ENCODE data around the gene POU2F1. TPM values are rescaled to one million over a fixed set of nuclear protein-coding genes. Genes with fewer than 3 reads are reported as not detected.

POU2F1 gene
- polyA plus RNA-seq, 1 donor from 2014 or later = 10.9 TPM

- Histone ChIP-seq H3F3A (ENCODE audit: insufficient read depth, low read length, poor library complexity, severe bottlenecking) (no peaks in the 10 kb centered on the region), H2AFZ (ENCODE audit: low read depth, low read length) (no peak overlapping the region), H4K20me1 (ENCODE audit: insufficient read depth) (no peaks in the 10 kb centered on the region), H3K27me3 (ENCODE audit: insufficient read depth, low read depth, low read length) (no peaks in the 10 kb centered on the region), H3K79me2 (replicated peaks; ENCODE audit: insufficient read depth, low read length) (peaks cover 43% of the 10 kb centered on the region), H3K9ac (ENCODE audit: low read length) (no peak overlapping the region), H3K4me3 (ENCODE audit: low read length) (no peak overlapping the region), H3K4me2 (ENCODE audit: low read length) (no peak overlapping the region), H3K9me3 (ENCODE audit: low read length) (no peaks in the 10 kb centered on the region), H3K36me3 (ENCODE audit: insufficient read depth, low read length) (no peaks in the 10 kb centered on the region), H3K9me2 (ENCODE audit: insufficient read depth, low read length) (no peaks in the 10 kb centered on the region), H3K27ac (ENCODE audit: low read length) (no peak overlapping the region)
- no peak for TF ChIP-seq CTCF (IDR thresholded peaks at IDR 0.05; ENCODE audit: poor library complexity, severe bottlenecking)
Measured at GRCh38 chr1:167293057-167293456, 72.4 kb downstream of the POU2F1 start.

GRCh38 chr1:167294528-167294927 is 73.8 kb downstream of the POU2F1 start:
- Histone ChIP-seq H3K4me2 (ENCODE audit: low read length) (no peak overlapping the region), H3K9ac (ENCODE audit: low read length) (no peak overlapping the region), H3K79me2 (replicated peaks; ENCODE audit: insufficient read depth, low read length) (peaks cover 43% of the 10 kb centered on the region), H4K20me1 (ENCODE audit: insufficient read depth) (no peaks in the 10 kb centered on the region), H3K27me3 (ENCODE audit: insufficient read depth, low read depth, low read length) (no peaks in the 10 kb centered on the region), H3K36me3 (ENCODE audit: insufficient read depth, low read length) (no peaks in the 10 kb centered on the region), H2AFZ (ENCODE audit: low read depth, low read length) (no peak overlapping the region), H3K27ac (ENCODE audit: low read length) (no peak overlapping the region), H3F3A (ENCODE audit: insufficient read depth, low read length, poor library complexity, severe bottlenecking) (no peaks in the 10 kb centered on the region), H3K9me3 (ENCODE audit: low read length) (no peaks in the 10 kb centered on the region), H3K4me3 (ENCODE audit: low read length) (no peak overlapping the region), H3K9me2 (ENCODE audit: insufficient read depth, low read length) (no peaks in the 10 kb centered on the region)
- TF ChIP-seq EZH2 (IDR thresholded peaks at IDR 0.05; ENCODE audit: borderline replicate concordance, insufficient read depth, low read length, poor library complexity, severe bottlenecking) = no peak
- TF ChIP-seq REST (IDR thresholded peaks at IDR 0.05; ENCODE audit: borderline replicate concordance) = no peak
- TF ChIP-seq CTCF (IDR thresholded peaks at IDR 0.05; ENCODE audit: poor library complexity, severe bottlenecking) = no peak
- TF ChIP-seq RAD21 (conservative IDR thresholded peaks at IDR 0.05) = no peak
- no peak for TF ChIP-seq SMC3 (conservative IDR thresholded peaks at IDR 0.05; ENCODE audit: poor library complexity)
- TF ChIP-seq POLR2AphosphoS5 (IDR thresholded peaks at IDR 0.05) = no peak
- no peak for TF ChIP-seq EP300 (conservative IDR thresholded peaks at IDR 0.05; ENCODE audit: poor library complexity, severe bottlenecking)
- TF ChIP-seq MXI1 (conservative IDR thresholded peaks at IDR 0.05; ENCODE audit: poor library complexity, severe bottlenecking) = no peak
- TF ChIP-seq TAF1 (IDR thresholded peaks at IDR 0.05; ENCODE audit: low read depth) = no peak
